HepG2 (cell line): ENCODE data around the gene DNAJC5. TPM values are rescaled to one million over a fixed set of nuclear protein-coding genes. Genes with fewer than 3 reads are reported as not detected.

Experiments
- DNMT1 ChIP-seq: sonication (generic); formaldehyde crosslinking; IDR thresholded peaks from 2 replicates; pipeline ENCODE4 v1.5.1; 2020; ENCODE audit warnings: mild to moderate bottlenecking, missing genetic modification reagents
- ETV5 ChIP-seq: IDR thresholded peaks from 2 replicates; pipeline ENCODE4 v1.6.1; 2018; ENCODE audit warnings: missing biosample characterization, missing genetic modification reagents, inconsistent platforms, borderline replicate concordance
- PITX1 ChIP-seq: sonication (generic); formaldehyde crosslinking; IDR thresholded peaks from 2 replicates; pipeline ENCODE4 v1.5.1; 2020; ENCODE audit warnings: mild to moderate bottlenecking, missing genetic modification reagents
- RBFOX2 ChIP-seq: fragments of 200-400 bp; formaldehyde crosslinking; IDR thresholded peaks from 2 replicates; pipeline ENCODE4 v1.6.1; 2017; ENCODE audit warnings: low read depth, mild to moderate bottlenecking, low read length
- SALL2 ChIP-seq: sonication (generic); formaldehyde crosslinking; IDR thresholded peaks from 2 replicates; pipeline ENCODE4 v1.8.1; 2023; ENCODE audit warnings: mild to moderate bottlenecking, missing genetic modification reagents, inconsistent platforms
- SETDB1 ChIP-seq: sonication (generic); formaldehyde crosslinking; IDR thresholded peaks from 2 replicates; pipeline ENCODE4 v1.5.1; 2020; ENCODE audit warnings: missing genetic modification reagents, mild to moderate bottlenecking, borderline replicate concordance
- SIX1 ChIP-seq: sonication (generic); formaldehyde crosslinking; IDR thresholded peaks from 2 replicates; pipeline ENCODE4 v1.4.0; 2020; ENCODE audit warnings: missing genetic modification reagents, borderline replicate concordance
- SP4 ChIP-seq: sonication (generic); formaldehyde crosslinking; IDR thresholded peaks from 2 replicates; pipeline ENCODE4 v1.8.1; 2023; ENCODE audit warnings: mild to moderate bottlenecking, missing genetic modification reagents
- ZNF230 ChIP-seq: sonication (generic); formaldehyde crosslinking; IDR thresholded peaks from 2 replicates; pipeline ENCODE4 v1.4.0; 2020; ENCODE audit warnings: mild to moderate bottlenecking, missing genetic modification reagents
- ZNF235 ChIP-seq: sonication (generic); formaldehyde crosslinking; IDR thresholded peaks from 2 replicates; pipeline ENCODE4 v1.8.1; 2023; ENCODE audit warnings: mild to moderate bottlenecking, missing genetic modification reagents, borderline replicate concordance
- ZNF567 ChIP-seq: sonication (generic); formaldehyde crosslinking; IDR thresholded peaks from 2 replicates; pipeline ENCODE4 v1.8.1; 2023; ENCODE audit warnings: mild to moderate bottlenecking, missing genetic modification reagents, borderline replicate concordance
- ZNF652 ChIP-seq: IDR thresholded peaks from 2 replicates; pipeline ENCODE4 v1.6.1; 2016; ENCODE audit warnings: low read depth, borderline replicate concordance
- polyA plus RNA-seq, 8 experiments: library from polyadenylated mRNA; depleted of rRNA in 3 of 8; stranded (reverse) in 7 of 8; unstranded in 1 of 8; fragments of >200 nt; fragmentation: Illumina TruSeq in 4 of 8; extraction: Trizol in 4 of 8; gene quantifications; 2 replicates each; pipeline versions ENCODE4 v1.2.1 to v1.2.3, GENCODE V29; 2011 to 2016; ENCODE audit warnings: low read depth in 4 of 8, missing spikeins in 1 of 8, mixed read lengths in 1 of 8; ENCODE audit not compliant: insufficient read depth in 1 of 8
- total RNA-seq, 5 experiments: library from RNA; depleted of rRNA; stranded (reverse); fragments of >200 nt; fragmentation: Illumina TruSeq; extraction: Trizol; gene quantifications; 2 replicates each; pipeline ENCODE4 v1.2.3, GENCODE V29; 2016; ENCODE audit warnings: low read depth in 1 of 5
- TF ChIP-seq, protein P1 (sequence below): IDR thresholded peaks from 2 replicates; pipeline ENCODE4 v1.6.1; 2016; ENCODE audit warnings: missing compliant biosample characterization, missing genetic modification reagents, borderline replicate concordance
- TF ChIP-seq, protein P2 (sequence below): sonication (generic); formaldehyde crosslinking; IDR thresholded peaks from 2 replicates; pipeline ENCODE4 v1.4.0; 2020; ENCODE audit warnings: missing genetic modification reagents
- TF ChIP-seq, protein P3 (sequence below): sonication (generic); formaldehyde crosslinking; IDR thresholded peaks from 2 replicates; pipeline ENCODE4 v1.8.0; 2022; ENCODE audit warnings: missing genetic modification reagents, mild to moderate bottlenecking, moderate library complexity, borderline replicate concordance
- TF ChIP-seq, protein P4 (sequence below): sonication (generic); formaldehyde crosslinking; IDR thresholded peaks from 2 replicates; pipeline ENCODE4 v1.8.0; 2022; ENCODE audit warnings: mild to moderate bottlenecking, missing genetic modification reagents

Gene DNAJC5
- total and polyA plus RNA-seq, 2 of the 13 experiments (the other 11 are each of a cell fraction or from before 2014, with no cell fraction given), result 42.8 to 64.5 TPM

DNA sequence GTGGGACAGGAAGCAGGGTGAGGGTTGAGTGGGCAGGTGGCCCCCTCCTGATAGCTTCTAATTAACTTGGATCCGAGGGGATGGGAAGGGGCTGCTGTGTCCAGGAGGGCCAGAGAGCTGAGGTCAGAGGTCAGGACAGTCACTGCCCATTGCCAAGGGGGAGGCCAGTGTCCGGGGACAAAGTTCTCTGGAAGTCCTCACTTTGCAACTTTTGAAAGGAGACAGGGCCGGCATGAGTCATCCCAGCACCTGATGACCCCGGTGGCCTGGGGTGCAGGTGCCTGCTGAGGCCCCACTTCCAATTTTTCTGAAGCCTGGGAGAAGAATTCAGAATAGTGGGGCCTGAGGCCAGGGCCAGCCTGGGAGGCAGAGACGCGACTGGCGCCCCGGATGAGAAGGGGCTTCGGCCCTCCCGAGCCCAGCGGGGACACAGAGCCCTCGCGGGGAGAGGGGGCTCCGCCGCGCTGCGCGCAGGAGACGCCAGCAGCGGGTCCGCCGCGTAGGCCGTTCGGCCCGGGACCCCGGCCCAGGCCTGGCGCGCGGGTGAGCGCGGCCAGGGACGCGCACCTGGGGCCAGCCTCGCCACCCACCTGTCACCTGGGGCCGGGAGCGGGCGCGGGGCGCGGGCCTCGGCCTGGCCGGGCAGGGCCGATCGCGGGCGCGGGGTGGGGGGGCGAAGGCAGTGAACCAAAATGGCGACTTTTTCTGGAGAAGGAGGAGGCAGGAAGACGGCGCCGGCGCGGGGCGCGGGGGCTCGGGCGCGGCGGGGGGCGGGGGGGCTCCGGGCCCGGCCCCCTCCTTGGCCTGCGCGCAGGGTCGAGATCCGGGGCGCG lies 74.2 kb downstream of the DNAJC5 start (continued):
- TF ChIP-seq, protein P1, sequence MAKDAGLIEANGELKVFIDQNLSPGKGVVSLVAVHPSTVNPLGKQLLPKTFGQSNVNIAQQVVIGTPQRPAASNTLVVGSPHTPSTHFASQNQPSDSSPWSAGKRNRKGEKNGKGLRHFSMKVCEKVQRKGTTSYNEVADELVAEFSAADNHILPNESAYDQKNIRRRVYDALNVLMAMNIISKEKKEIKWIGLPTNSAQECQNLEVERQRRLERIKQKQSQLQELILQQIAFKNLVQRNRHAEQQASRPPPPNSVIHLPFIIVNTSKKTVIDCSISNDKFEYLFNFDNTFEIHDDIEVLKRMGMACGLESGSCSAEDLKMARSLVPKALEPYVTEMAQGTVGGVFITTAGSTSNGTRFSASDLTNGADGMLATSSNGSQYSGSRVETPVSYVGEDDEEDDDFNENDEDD, result 0 out of 2 replicates have a peak, but pooled peaks have one; percentile 8
- TF ChIP-seq SALL2 (peak; percentile 47; the same call in 1 of the 2 replicates), SIX1 (CRISPR knock-in tag) (no peak), ZNF567 (CRISPR knock-in tag) (peak; percentile 78), ZNF235 (0 out of 2 replicates have a peak, but pooled peaks have one; percentile 56), PITX1 (peak; percentile 74; the same call in 1 of the 2 replicates), RBFOX2 (peak; percentile 92), ZNF652 (CRISPR knock-in tag) (no peak), SP4 (CRISPR knock-in tag) (0 out of 2 replicates have a peak, but pooled peaks have one; percentile 48), DNMT1 (CRISPR knock-in tag) (0 out of 2 replicates have a peak, but pooled peaks have one; percentile 38), ETV5 (CRISPR knock-in tag) (peak; percentile 70), ZNF230 (CRISPR knock-in tag) (peak; percentile 96), SETDB1 (no peak)
- TF ChIP-seq, protein P2, sequence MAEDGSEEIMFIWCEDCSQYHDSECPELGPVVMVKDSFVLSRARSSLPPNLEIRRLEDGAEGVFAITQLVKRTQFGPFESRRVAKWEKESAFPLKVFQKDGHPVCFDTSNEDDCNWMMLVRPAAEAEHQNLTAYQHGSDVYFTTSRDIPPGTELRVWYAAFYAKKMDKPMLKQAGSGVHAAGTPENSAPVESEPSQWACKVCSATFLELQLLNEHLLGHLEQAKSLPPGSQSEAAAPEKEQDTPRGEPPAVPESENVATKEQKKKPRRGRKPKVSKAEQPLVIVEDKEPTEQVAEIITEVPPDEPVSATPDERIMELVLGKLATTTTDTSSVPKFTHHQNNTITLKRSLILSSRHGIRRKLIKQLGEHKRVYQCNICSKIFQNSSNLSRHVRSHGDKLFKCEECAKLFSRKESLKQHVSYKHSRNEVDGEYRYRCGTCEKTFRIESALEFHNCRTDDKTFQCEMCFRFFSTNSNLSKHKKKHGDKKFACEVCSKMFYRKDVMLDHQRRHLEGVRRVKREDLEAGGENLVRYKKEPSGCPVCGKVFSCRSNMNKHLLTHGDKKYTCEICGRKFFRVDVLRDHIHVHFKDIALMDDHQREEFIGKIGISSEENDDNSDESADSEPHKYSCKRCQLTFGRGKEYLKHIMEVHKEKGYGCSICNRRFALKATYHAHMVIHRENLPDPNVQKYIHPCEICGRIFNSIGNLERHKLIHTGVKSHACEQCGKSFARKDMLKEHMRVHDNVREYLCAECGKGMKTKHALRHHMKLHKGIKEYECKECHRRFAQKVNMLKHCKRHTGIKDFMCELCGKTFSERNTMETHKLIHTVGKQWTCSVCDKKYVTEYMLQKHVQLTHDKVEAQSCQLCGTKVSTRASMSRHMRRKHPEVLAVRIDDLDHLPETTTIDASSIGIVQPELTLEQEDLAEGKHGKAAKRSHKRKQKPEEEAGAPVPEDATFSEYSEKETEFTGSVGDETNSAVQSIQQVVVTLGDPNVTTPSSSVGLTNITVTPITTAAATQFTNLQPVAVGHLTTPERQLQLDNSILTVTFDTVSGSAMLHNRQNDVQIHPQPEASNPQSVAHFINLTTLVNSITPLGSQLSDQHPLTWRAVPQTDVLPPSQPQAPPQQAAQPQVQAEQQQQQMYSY (CRISPR knock-in tag), result no peak
- TF ChIP-seq, protein P3, sequence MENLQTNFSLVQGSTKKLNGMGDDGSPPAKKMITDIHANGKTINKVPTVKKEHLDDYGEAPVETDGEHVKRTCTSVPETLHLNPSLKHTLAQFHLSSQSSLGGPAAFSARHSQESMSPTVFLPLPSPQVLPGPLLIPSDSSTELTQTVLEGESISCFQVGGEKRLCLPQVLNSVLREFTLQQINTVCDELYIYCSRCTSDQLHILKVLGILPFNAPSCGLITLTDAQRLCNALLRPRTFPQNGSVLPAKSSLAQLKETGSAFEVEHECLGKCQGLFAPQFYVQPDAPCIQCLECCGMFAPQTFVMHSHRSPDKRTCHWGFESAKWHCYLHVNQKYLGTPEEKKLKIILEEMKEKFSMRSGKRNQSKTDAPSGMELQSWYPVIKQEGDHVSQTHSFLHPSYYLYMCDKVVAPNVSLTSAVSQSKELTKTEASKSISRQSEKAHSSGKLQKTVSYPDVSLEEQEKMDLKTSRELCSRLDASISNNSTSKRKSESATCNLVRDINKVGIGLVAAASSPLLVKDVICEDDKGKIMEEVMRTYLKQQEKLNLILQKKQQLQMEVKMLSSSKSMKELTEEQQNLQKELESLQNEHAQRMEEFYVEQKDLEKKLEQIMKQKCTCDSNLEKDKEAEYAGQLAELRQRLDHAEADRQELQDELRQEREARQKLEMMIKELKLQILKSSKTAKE (CRISPR knock-in tag), result no peak
- TF ChIP-seq, protein P4, sequence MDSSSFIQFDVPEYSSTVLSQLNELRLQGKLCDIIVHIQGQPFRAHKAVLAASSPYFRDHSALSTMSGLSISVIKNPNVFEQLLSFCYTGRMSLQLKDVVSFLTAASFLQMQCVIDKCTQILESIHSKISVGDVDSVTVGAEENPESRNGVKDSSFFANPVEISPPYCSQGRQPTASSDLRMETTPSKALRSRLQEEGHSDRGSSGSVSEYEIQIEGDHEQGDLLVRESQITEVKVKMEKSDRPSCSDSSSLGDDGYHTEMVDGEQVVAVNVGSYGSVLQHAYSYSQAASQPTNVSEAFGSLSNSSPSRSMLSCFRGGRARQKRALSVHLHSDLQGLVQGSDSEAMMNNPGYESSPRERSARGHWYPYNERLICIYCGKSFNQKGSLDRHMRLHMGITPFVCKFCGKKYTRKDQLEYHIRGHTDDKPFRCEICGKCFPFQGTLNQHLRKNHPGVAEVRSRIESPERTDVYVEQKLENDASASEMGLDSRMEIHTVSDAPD (CRISPR knock-in tag), result 0 out of 2 replicates have a peak, but pooled peaks have one; percentile 34
